HCT116 (cell line): ENCODE measurements around the gene CFAP45.

Experiments used
- EGR1 ChIP-seq: IDR thresholded peaks from 2 replicates; pipeline ENCODE4 v1.6.1; 2012; ENCODE audit warnings: low read depth
- EZH2phosphoT487 ChIP-seq: fragments of 200-600 bp; IDR thresholded peaks from 2 replicates; pipeline ENCODE4 v1.6.1; 2018; ENCODE audit warnings: antibody characterized with exemption, borderline replicate concordance
- POLR2A ChIP-seq: IDR thresholded peaks from 2 replicates; pipeline ENCODE4 v1.7.0; 2011; ENCODE audit warnings: borderline replicate concordance; ENCODE audit not compliant: insufficient read depth, insufficient read length; ENCODE audit errors: extremely low read depth
- YY1 ChIP-seq: IDR thresholded peaks from 2 replicates; pipeline ENCODE4 v1.6.1; 2011; ENCODE audit warnings: low read length, low read depth, moderate library complexity, mild to moderate bottlenecking; ENCODE audit not compliant: insufficient replicate concordance; ENCODE audit errors: extremely low read depth
- TF ChIP-seq, protein P1 (sequence below), 3 experiments: fragments of 200-600 bp in 1 of 3; sonication (generic) in 1 of 3; IDR thresholded peaks in 2 of 3; conservative IDR thresholded peaks in 1 of 3; 2 replicates each; pipeline ENCODE4 v1.5.1; 2012 to 2017; ENCODE audit warnings: low read depth in 2 of 3, low read length in 2 of 3, antibody characterized with exemption in 1 of 3, borderline replicate concordance in 1 of 3, control low read depth in 1 of 3, mild to moderate bottlenecking in 1 of 3, mixed read lengths in 1 of 3, mixed run types in 1 of 3, moderate library complexity in 1 of 3; ENCODE audit not compliant: insufficient read depth in 1 of 3

- TF ChIP-seq, protein P1, sequence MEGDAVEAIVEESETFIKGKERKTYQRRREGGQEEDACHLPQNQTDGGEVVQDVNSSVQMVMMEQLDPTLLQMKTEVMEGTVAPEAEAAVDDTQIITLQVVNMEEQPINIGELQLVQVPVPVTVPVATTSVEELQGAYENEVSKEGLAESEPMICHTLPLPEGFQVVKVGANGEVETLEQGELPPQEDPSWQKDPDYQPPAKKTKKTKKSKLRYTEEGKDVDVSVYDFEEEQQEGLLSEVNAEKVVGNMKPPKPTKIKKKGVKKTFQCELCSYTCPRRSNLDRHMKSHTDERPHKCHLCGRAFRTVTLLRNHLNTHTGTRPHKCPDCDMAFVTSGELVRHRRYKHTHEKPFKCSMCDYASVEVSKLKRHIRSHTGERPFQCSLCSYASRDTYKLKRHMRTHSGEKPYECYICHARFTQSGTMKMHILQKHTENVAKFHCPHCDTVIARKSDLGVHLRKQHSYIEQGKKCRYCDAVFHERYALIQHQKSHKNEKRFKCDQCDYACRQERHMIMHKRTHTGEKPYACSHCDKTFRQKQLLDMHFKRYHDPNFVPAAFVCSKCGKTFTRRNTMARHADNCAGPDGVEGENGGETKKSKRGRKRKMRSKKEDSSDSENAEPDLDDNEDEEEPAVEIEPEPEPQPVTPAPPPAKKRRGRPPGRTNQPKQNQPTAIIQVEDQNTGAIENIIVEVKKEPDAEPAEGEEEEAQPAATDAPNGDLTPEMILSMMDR (IDR thresholded peaks at IDR 0.05 in 2 of 3, conservative IDR thresholded peaks at IDR 0.05 in 1 of 3; ENCODE audit: borderline replicate concordance in 1 of 3, insufficient read depth in 1 of 3, low read depth in 2 of 3, low read length in 2 of 3): no peak
- no peak for TF ChIP-seq EZH2phosphoT487
- no peak for TF ChIP-seq EGR1
- TF ChIP-seq YY1: no peak
- TF ChIP-seq POLR2A: no peak
Observed at GRCh38 chr1:159828581-159829272, 71.2 kb downstream of the CFAP45 start.
